ENCODE measurements around the gene UGT1A10. TPM values are rescaled to one million over a fixed set of nuclear protein-coding genes. Genes with fewer than 3 reads are reported as not detected.
"Not testable (repeated sequence)": the region's sequence is repeated elsewhere in the genome, so short reads cannot be mapped to it uniquely, and the experiment has no call there.

Gene UGT1A10
- polyA plus RNA-seq, 12 donors = not detected

DNA sequence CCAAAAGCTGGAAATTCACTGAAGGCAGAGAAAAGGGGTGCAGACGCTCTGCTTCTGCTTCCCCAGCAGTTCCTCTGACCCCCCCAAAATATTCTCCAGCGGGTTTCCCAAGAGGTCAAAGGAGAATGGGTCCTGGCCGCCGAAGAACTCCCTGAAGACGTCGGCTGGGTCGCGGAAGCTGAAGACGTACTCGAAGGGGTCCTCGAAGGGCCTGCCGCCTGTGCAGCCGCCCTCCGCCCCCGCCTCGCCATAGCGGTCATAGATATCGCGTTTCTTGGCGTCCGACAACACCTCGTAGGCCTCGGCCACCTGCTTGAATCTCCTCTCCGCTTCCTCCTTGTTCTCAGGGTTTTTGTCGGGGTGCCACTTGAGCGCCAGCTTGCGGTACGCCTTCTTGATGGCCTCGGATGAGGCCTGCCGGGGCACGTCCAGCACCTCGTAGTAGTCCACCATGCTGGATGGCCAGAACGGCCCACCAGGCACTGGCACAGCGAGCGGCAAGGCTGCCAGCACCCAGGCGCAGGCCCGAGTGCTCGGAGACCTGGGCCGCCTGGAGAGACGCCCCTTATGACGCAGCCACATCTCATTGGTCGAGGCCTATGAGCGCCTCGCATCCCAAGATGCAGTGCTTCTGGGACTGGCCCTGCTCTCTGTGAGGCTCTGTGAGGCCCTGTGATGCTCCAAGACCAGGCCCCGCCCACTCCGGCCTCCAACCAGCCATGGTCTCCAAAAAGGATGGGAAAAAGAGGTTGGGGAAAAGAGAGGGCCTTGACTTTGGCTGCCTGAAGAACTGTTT lies 107.4 kb downstream of the UGT1A10 start:
- DNase-seq = no peak

DNA sequence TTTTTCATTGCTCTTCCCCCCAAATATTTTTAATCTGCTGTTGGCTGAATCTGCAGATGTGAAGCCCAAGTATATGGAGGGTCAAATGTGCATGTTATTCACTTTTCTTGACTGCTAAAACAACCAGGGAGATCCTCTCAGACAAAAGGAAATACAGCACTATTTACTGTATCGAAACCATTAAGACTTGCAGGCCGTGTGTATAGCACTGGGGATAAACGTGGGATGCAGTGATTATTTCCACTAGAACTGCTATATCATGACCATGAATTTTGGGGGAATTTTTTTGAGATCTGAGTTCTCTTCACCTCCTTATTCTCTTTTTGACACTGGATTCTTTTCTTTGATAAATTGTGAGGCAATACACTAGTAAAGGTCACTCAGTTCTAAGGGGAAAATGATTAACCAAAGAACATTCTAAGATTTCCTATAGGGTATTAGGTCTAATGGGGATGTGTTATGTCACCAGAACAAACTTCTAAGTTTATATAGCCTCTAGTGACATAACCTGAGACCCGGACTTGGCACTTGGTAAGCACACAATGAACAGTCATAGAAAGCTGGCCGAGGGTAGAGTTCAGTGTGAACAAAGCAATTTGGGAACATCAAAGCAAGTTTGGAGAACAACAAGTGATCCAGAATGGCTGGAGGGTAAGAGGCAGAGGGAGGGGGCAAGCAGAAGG lies 109.0 kb downstream of the UGT1A10 start:
- no peak for DNase-seq

DNA sequence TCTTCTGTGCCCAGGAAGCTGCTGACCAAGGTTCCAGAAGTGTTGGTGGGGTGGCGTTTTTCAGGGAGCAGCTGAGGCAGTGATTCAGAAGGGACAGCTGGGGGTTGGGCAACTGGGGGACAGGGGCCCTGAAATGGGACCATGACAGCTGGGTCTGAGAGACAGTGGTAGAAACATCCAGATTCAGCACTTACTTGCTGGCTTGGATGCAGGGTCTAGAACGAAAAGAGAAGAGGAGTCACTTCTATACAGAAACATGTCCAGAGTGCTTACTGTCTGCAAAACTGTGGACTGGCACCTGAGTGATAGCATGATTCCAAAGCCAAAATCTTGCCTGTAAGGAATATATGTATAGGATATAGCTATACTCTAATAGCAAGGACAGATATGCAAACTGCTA lies 109.6 kb downstream of the UGT1A10 start:
- DNase-seq = not testable (repeated sequence)

DNA sequence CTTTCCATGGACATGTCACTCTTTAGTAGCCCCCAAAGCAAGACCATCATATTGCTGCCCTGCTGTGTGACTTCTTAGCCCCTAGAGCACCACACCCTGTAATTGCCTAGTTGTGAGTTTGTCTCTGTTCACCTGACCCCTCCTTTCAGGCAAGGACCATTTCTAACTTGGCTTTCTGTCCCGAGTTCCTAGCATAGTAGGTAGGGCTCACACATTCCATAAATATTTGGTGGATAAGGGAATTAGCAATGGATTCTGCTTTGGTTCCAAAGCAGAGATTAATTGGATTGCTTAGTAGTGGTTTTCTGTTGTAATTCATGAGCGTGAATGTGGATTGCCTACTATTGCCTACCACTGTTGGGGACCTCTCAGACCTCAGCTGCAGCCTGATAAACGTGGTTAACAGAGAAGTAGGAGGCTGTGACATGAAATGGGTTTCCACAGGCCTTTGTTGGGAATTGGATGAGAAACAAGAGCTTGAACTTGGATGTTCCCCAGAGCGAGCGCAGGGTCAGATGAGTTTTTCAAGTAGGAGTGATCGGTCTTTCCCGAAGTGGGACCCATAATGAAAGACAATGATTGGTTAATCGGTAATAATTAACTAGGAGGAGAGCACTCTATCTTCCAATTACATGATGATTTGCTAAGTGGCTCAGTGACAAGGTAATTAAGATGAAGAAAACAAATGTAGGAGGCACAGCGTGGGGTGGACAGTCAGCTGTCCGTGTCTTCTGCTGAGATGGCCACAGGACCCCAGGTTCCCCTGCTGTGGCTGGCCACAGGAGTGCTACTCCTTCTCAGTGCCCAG lies 110.4 kb downstream of the UGT1A10 start:
- no peak for DNase-seq

DNA sequence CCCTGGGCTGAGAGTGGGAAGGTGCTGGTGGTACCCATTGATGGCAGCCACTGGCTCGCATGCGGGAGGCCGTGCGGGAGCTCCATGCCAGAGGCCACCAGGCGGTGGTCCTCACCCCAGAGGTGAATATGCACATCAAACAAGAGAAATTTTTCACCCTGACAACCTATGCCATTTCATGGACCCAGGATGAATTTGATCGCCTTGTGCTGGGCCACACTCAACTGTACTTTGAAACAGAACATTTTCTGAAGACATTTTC lies 111.0 kb downstream of the UGT1A10 start:
- DNase-seq = no peak

DNA sequence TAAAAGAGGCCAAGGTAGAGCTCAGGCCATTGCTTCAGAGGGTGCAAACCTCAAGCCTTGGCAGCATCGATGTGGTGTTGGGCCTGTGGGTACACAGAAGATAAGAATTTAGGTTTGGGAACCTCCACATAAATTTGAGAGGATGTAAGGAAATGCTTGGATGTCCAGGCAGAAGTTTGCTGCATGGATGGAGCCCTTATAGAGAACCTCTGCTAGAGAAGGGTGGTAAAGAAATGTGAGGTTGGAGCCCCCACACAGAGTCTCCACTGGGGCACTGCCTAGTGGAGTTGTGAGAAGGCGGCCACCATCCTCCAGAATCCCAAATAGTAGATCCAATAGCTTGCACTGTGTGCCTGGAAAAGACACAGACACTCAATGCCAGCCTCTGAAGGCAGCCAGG lies 114.4 kb downstream of the UGT1A10 start:
- DNase-seq = not testable (repeated sequence)

DNA sequence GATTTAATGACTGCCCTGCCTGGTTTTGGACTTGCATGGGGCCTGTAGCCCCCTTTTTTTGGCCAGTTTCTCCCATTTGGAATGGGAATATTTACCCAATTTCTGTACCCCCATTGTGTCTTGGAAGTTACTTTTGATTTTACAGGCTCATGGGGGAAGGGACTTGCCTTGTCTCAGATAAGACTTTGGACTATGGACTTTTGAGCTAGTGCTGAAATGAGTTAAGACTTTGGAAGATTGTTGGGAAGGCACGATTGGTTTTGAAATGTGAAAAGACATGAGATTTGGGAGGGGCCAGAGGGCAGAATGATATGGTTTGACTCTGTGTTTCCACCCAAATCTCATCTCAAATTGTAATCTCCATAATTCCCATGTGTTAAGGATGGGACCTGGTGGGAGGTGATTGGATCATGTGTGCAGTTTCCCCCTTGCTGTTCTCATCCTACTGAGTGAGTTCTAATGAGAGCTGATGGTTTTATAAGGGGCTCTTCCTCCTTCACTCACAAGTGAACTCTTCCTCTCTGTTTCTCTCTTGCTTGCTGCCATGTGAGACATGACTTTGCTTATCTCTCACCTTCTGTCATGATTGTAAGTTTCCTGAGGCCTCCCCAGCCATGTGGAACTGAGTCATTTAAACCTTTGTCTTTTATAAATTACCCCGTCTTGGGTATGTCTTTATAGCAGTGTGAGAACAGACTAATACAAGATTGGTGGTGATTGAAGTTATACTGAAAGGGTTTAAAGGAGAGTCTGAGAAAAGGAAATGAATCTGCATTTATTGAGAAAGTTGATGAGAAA lies 115.2 kb downstream of the UGT1A10 start:
- DNase-seq = not testable (repeated sequence)

DNA sequence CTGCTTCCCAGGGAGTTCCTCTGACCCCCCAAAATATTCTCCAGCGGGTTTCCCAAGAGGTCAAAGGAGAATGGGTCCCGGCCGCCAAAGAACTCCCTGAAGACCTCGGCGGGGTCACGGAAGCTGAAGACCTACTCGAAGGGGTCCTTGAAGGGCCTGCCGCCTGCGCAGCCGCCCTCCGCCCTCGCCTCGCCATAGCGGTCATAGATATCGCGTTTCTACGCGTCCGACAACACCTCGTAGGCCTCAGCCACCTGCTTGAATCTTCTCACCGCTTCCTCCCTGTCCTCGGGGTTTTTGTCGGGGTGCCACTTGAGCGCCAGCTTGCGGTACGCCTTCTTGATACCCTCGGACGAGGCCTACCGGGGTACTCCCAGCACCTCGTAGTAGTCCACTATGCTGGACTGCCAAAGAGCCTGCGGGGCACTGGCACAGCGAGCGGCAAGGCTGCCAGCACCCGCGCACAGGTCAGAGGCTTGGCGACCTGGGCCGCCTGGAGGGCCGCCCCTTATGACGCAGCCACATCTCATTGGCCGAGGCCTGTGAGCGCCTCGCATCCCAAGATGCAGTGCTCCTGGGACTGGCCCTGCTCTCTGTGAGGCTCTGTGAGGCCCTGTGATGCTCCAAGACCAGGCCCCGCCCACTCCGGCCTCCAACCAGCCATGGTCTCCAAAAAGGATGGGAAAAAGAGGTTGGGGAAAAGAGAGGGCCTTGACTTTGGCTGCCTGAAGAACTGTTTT lies 118.8 kb downstream of the UGT1A10 start:
- no peak for DNase-seq

DNA sequence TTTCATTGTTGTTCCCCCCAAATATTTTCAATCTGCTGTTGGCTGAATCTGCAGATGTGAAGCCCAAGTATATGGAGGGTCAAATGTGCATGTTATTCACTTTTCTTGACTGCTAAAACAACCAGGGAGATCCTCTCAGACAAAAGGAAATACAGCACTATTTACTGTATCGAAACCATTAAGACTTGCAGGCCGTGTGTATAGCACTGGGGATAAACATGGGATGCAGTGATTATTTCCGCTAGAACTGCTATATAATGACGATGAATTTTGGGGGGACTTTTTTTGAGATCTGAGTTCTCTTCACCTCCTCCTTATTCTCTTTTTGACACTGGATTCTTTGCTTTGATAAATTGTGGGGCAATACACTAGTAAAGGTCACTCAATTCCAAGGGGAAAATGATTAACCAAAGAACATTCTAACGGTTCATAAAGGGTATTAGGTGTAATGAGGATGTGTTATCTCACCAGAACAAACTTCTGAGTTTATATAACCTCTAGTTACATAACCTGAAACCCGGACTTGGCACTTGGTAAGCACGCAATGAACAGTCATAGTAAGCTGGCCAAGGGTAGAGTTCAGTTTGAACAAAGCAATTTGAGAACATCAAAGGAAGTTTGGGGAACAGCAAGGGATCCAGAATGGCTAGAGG lies 120.3 kb downstream of the UGT1A10 start:
- no peak for DNase-seq

DNA sequence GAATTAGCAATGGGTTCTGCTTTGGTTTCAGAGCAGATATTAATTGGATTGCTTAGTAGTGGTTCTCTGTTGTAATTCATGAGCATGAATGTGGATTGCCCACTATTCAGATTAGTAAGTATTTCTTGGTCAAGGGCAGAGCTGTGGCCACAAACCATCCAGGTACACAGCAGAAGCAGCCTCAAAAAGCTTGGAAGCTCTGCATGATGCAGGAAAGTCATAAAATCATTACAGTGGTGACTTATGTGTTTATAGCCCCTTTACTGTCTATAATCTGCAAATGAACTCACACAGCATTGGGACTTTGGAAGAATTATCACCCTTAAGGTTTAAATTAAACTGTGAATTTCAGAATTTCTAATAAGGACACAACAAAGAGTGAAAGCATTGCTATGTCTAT lies 121.9 kb downstream of the UGT1A10 start:
- no peak for DNase-seq

DNA sequence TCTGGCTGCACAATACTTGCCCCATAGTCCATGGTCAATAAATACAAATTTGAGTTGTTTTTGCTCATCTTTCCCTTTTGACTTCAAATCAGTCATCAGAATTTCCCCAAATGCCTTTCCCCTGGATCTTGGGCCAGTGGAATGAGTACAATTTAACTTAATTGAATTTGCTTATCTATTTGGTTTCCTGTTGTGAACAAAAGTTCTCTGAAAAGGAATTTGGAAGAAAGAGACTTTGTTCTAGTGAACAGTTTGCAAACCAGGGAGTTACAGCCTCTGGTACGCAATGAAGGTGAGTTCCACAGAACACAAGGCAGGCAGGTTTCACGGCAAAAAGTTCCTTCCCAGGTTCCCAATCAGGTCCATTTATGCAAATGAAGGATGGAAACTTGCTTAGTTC lies 122.6 kb downstream of the UGT1A10 start:
- DNase-seq = no peak

DNA sequence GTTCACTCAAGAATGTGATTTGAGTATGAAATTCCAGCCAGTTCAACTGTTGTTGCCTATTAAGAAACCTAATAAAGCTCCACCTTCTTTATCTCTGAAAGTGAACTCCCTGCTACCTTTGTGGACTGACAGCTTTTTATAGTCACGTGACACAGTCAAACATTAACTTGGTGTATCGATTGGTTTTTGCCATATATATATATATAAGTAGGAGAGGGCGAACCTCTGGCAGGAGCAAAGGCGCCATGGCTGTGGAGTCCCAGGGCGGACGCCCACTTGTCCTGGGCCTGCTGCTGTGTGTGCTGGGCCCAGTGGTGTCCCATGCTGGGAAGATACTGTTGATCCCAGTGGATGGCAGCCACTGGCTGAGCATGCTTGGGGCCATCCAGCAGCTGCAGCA lies 123.8 kb downstream of the UGT1A10 start, which contains the start of gene UGT1A1:
TSS of gene UGT1A1 (plus strand) at position 228 of the 400 bp plus-strand sequence. CDS start at position 246, 18 bp downstream.
- no peak for DNase-seq

DNA sequence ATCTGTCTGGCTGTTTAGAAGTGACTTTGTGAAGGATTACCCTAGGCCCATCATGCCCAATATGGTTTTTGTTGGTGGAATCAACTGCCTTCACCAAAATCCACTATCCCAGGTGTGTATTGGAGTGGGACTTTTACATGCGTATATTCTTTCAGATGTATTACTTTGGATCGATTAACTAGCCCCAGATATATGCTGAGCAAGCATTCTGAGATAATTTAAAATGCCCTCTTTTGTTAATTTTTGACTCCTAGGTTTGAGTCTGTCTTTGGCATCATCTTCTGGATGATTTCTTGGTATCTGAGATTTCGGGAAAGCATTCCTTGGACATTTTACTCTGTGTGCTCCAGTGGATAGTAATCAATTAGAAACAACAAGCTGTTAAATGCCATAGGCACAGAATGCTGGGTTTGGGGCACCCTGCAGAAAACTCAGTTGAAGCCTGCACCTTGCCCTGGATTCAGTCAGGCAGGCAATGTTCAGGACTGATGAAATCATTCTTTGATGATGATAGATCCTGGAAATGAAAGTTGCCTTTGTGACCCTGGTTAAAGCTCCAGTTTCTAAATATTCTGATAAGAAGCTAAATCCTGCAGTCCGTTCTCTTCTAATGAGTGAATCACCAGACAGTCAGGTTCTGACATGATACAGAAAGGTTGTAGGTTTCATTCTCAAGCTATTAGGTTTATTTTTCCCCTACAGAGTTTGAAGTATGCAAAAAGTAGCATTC lies 125.0 kb downstream of the UGT1A10 start:
- no peak for DNase-seq

DNA sequence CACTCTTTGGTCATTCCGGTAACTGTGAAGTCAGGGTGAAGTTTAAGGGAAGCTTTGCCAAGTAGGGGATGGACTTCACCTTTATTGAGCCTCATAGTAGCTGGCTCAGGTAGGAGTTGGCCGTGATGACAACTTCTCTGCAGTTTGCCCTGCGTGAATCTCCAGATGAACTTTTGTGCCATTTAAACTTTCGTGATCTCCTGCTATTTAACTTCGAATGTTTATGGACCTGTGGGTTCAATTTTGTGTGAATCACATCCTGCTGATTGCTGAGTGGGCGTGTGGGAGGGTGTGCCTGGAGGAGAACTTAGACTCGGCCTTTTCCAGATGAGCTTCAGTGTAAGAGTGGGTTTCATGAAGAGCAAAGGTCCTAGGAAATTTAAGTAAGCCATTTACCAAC lies 128.0 kb downstream of the UGT1A10 start:
- no peak for DNase-seq

DNA sequence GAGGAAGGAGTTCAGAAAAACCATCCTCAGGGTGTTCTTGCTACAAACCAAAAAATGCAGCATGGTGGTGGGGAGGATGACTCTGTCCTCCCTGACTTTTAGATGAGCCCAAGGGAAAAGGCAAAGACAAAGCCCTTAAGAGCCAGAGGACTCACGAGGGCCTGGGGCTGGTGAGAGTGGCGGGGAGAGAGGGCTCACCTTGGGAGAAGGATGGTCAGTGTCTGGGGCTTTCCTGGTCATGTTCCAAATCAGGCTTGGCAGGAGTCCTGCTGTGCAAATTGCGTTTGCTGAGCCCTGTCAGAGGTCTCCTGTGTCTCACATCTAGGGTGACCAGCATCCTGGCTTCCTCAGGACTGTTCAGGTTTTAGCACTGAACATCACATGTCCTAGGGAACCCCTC lies 128.5 kb downstream of the UGT1A10 start:
- no peak for DNase-seq

DNA sequence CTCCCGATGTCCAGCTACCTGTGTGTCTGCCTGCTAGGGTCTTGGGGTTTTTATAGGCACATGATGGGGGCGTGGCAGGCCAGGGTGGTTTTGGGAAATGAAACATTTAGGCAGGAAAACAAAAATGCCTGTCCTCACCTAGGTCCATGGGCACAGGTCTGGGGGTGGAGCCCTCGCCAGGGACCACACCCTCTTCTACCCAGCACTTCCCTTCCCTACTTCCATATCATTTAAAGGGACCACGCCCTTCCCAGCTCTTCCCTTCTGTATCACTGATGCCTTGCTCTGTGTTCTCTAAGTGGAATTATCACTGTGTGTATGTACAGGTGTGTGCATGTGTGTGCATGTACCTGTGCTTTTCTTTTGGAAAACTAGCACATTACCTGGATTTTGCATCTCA lies 130.2 kb downstream of the UGT1A10 start:
- DNase-seq = no peak

DNA sequence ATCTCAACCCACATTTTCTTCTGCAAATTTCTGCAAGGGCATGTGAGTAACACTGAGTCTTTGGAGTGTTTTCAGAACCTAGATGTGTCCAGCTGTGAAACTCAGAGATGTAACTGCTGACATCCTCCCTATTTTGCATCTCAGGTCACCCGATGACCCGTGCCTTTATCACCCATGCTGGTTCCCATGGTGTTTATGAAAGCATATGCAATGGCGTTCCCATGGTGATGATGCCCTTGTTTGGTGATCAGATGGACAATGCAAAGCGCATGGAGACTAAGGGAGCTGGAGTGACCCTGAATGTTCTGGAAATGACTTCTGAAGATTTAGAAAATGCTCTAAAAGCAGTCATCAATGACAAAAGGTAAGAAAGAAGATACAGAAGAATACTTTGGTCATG lies 131.8 kb downstream of the UGT1A10 start:
- DNase-seq = no peak

DNA sequence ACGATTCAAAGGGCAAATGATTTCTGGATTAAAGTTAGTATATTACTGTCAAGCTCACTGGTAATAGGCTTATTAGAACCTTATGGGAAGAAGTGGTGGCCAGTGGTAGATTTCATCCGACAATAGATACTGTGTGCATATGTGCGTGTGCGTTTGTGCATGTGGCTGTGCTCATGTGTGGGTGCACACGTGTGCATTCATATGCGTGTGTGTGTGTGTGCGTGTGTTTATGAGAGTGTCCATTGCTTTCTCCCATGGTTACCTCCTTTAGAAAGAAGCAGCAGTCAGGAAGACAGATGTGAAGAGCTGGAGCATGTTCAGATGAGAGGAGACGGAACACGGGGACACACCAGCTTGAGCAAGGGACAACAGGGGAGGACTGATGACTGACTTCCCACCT lies 133.0 kb downstream of the UGT1A10 start:
- DNase-seq = no peak

DNA sequence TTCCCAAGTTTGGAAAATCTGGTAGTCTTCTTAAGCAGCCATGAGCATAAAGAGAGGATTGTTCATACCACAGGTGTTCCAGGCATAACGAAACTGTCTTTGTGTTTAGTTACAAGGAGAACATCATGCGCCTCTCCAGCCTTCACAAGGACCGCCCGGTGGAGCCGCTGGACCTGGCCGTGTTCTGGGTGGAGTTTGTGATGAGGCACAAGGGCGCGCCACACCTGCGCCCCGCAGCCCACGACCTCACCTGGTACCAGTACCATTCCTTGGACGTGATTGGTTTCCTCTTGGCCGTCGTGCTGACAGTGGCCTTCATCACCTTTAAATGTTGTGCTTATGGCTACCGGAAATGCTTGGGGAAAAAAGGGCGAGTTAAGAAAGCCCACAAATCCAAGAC lies 135.9 kb downstream of the UGT1A10 start:
- DNase-seq = no peak

DNA sequence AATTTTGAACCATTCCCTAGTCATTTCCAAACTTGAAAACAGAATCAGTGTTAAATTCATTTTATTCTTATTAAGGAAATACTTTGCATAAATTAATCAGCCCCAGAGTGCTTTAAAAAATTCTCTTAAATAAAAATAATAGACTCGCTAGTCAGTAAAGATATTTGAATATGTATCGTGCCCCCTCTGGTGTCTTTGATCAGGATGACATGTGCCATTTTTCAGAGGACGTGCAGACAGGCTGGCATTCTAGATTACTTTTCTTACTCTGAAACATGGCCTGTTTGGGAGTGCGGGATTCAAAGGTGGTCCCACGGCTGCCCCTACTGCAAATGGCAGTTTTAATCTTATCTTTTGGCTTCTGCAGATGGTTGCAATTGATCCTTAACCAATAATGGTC lies 136.3 kb downstream of the UGT1A10 start:
- no peak for DNase-seq

Data from muscle of arm (tissue), 12 donors.